NCI-H1436 (cell line): Measurements from ENCODE around the gene CTDNEP1.

Experiments used
- DNase-seq: peaks from one replicate; lab custom pipeline; 2025; lab: John Stamatoyannopoulos, UW

CTDNEP1 gene

DNA sequence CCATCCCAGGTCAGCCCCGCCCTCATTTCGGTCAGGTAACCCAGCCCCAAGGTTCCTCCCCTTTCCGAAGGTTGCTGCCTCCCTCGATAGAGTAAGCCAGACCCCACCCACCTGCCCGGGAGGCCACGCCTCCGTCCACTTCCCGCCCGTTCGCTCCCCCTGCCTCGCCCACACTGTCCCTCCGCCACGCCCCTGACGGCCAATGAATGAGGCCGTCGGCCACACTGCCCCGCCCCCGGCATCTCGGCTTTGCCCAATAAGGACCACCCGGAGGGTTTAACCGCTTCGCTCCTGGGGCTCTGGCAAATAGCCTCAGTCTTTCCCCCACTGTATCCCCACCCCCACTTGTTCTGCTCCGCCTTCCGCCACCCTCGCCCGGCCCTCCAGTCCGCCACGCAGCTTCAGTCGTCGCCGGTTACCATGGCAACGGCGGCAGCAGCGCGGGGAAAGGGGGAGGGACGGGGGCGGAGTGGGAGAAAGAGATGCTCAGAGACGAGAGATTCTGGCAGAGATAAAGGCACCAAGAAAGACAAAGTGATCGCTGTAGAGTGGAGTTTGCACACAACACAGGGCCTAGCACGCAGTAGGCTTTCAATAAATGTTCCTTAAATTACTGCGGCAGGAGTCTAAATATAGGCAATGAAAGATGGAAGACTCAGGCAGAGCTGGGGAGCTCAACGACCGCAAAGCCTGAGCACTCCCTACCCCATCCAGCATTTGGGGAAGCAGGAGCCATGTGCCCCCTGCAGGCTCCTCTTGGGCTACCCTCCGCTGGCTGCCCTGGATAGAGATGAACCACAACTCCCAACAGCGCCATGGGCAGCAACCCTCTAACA lies 37.0 kb downstream of the CTDNEP1 start:
- peak; percentile 99 for DNase-seq

DNA sequence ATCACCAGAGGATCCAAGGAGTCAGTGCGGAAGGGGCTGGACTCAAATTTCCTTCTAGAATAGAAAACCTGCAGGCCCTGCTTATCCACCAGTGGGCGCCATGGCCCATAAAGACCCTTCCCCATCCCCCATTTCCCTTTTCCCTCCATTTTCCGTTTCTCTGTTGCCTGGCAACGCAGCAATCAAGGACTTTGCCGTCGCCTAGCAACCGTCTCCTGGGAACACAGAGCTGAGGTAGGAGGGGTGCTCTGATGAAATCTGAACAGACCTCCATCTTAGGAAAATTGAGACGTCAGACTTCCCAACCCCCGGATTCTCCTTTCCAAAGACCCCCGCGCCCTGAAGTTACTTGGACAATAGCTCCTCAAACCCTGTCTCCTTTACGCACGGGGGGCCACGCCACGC lies 37.6 kb downstream of the CTDNEP1 start:
- peak; percentile 98 for DNase-seq

- no peak for DNase-seq
Observed at GRCh38 chr17:7211491-7212273, 39.9 kb downstream of the CTDNEP1 start.

DNA sequence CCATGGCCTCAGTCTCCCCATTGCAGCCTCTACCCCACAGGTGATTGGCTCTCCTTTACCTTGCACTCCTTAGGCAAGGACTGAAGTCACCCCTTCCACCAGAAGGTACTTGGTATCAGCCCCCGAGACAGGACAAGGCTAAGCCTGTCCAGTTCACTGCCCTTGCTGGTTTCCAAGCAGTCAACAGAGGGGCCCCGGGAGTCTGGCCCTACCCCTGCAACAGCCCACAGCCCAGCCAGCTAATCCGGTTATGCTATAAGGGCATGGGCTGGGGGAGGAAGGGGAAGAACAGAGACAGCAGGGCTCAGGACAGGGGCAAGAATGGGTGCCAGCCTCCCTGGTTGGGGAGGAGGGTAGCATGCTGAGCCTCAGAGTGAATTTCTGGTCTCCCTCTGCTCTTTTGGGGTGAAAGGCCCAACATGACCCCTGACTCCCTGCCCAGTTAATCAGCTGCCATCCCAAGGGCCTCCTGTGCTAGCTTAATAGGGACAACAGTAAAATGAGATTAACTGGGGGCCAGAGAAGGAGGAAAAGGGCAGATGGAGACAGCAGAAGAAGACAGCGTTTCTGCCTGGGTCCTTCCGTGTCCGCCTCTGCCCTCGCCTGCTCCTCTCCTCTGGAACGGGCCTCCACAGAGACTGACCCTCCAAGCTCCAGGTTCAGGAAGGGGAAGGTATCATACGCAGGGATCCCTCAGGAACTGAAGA lies 42.6 kb downstream of the CTDNEP1 start:
- DNase-seq: no peak

DNA sequence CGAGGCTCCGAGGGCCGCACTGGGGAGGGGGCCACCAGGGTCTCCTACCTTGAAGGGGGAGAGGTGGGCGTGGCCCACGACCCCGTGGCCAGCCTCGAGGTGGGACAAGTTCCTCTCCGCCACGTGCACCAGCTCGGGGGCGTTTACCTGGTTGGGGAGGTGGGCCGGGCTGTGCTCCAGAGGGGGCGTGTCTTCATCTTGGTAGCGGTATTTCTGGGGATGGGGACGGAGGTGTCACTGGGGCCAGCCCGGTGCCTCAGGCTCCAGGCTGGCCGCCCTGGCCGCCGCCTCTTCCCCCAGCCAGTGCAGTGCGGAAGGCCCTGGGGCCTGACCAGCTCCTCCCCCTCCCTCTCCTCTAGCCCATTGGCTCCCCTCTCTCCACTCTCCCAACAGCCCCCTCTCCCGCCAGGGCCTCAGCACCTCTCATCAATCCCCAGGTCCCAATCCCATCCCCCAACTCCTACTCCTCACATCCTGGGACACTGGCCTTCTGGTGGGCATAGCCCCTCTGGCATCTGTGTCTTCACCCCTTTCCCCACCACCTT lies 43.4 kb downstream of the CTDNEP1 start:
- no peak for DNase-seq

DNA sequence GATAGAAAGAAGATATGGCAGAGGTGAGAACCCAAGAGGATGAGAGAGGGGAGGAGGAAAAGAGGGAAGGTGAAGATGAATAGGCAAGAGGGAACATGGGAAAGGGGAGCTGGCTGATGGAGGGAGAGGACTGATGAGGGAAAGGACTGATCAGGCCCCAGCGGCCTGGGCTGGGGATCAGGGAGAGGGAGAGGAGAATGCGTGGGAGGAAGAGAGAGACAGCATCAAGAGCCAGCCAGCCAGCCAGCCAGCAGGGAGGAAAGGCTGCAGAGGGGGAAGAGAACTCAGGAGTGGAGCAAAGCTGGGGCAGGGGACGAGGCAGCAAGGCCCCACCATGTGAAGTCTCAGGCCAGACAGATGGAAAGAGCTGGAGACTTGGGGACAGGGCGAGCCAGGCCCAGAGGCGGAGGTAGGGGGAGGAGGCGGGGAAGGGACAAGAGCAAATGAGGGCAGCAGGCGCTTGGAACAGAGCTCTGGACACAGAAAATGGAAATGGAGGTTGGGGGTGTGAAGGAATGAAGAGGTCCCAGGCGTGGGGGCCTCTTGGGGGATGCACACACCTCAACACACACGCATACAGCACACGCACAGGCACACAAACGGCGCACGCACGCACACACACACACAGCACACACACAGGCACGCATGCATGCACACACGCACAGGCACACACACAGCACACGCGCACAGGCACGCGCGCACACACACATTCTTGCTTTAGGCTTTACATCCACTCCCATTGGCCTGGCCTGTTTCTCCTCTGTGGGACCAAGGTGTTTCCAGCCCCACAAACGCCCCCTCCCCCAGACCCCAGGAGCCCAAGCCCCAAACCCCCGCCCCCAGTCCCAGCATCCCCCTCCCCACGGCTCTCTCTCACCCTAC lies 44.2 kb downstream of the CTDNEP1 start:
- no peak for DNase-seq

GRCh38 chr17:7205561-7205960 lies 46.0 kb downstream of the CTDNEP1 start:
- DNase-seq: no peak

- DNase-seq: peak; percentile 97
Observed at GRCh38 chr17:7204828-7205461, 46.6 kb downstream of the CTDNEP1 start.

GRCh38 chr17:7204336-7204735 lies 47.2 kb downstream of the CTDNEP1 start:
- no peak for DNase-seq

- no peak for DNase-seq
Observed at GRCh38 chr17:7203391-7203790, 48.1 kb downstream of the CTDNEP1 start.

- no peak for DNase-seq
Observed at GRCh38 chr17:7196651-7197401, 54.7 kb downstream of the CTDNEP1 start.

- DNase-seq: no peak
Observed at GRCh38 chr17:7195971-7196370, 55.6 kb downstream of the CTDNEP1 start.
